Naive thymus-derived CD4-positive, alpha-beta T cell (primary cell): Measurements from ENCODE around the gene ARPC1B. TPM values are rescaled to one million over a fixed set of nuclear protein-coding genes. Genes with fewer than 3 reads are reported as not detected.
A peak's percentile ranks its signal among the peaks of the same experiment; 100 is the strongest.

ENCODE experiments used
- ATAC-seq: fragments of 150-1000 bp; cut with Tn5 transposase; 2 replicates; pipeline ENCODE4 v1.10.0; 2021; ENCODE audit warnings: mild to moderate bottlenecking, moderate library complexity
- CTCF ChIA-PET: fragments of 350-600 bp; sonication (Branson Sonifier 250); formaldehyde crosslinking; loops from one replicate; lab custom pipeline; 2021; ENCODE audit warnings: antibody characterized with exemption; lab: Charles Lee
- POLR2A ChIA-PET: fragments of 350-600 bp; sonication (Branson Sonifier 250); formaldehyde crosslinking; loops from one replicate; lab custom pipeline; 2021; ENCODE audit warnings: antibody characterized with exemption, inconsistent platforms; lab: Charles Lee
- DNase-seq, 9 donors: peaks; one replicate each; pipeline versions ENCODE4 v3.0.0 to v3.0.0-alpha.2; 2020 to 2022; ENCODE audit warnings: mixed read lengths in 1 of 9
- H3K27ac ChIP-seq: one replicate; pipeline ENCODE4 v1.7.0; 2013; ENCODE audit warnings: mild to moderate bottlenecking, low read depth, low read length, moderate library complexity
- H3K27me3 ChIP-seq, 2 donors: one replicate each; pipeline ENCODE4 v1.7.0; 2013; ENCODE audit warnings: low read length in 2 of 2, mild to moderate bottlenecking in 2 of 2, moderate library complexity in 2 of 2; ENCODE audit not compliant: control insufficient read depth in 2 of 2, insufficient read depth in 2 of 2
- H3K36me3 ChIP-seq, 3 experiments: 1 replicate in 2 of 3; 2 replicates in 1 of 3; pipeline ENCODE4 v1.7.0; 2013; ENCODE audit warnings: low read length in 3 of 3, mild to moderate bottlenecking in 3 of 3, moderate library complexity in 1 of 3; ENCODE audit not compliant: insufficient read depth in 3 of 3, control insufficient read depth in 2 of 3
- H3K4me1 ChIP-seq, 2 donors: one replicate each; pipeline ENCODE4 v1.7.0; 2013; ENCODE audit warnings: low read length in 2 of 2, mild to moderate bottlenecking in 2 of 2, moderate library complexity in 1 of 2; ENCODE audit not compliant: control insufficient read depth in 2 of 2, insufficient read depth in 2 of 2
- H3K4me3 ChIP-seq: 2 replicates; pipeline ENCODE4 v1.7.0; 2013; ENCODE audit warnings: mild to moderate bottlenecking, low read length
- H3K9me3 ChIP-seq, 3 experiments: 1 replicate in 2 of 3; 2 replicates in 1 of 3; pipeline ENCODE4 v1.7.0; 2013; ENCODE audit warnings: low read length in 3 of 3; ENCODE audit not compliant: control insufficient read depth in 2 of 3
- H3K27ac Mint-ChIP-seq, 9 donors: one replicate each; pipeline ENCODE4 v1.8.0; 2020 to 2022; ENCODE audit warnings: mixed read lengths in 9 of 9, mild to moderate bottlenecking in 8 of 9, moderate library complexity in 5 of 9, inconsistent platforms in 2 of 9
- H3K27me3 Mint-ChIP-seq, 5 donors: one replicate each; pipeline ENCODE4 v1.8.0; 2021 to 2022; ENCODE audit warnings: mixed read lengths in 5 of 5, mild to moderate bottlenecking in 1 of 5
- H3K36me3 Mint-ChIP-seq, 5 donors: one replicate each; pipeline ENCODE4 v1.8.0; 2020 to 2022; ENCODE audit warnings: mixed read lengths in 5 of 5, mild to moderate bottlenecking in 3 of 5, inconsistent platforms in 1 of 5
- H3K4me1 Mint-ChIP-seq, 7 donors: one replicate each; pipeline ENCODE4 v1.8.0; 2020 to 2022; ENCODE audit warnings: mixed read lengths in 7 of 7, mild to moderate bottlenecking in 3 of 7, inconsistent platforms in 1 of 7
- H3K4me3 Mint-ChIP-seq, 10 donors: one replicate each; pipeline ENCODE4 v1.8.0; 2020 to 2022; ENCODE audit warnings: mild to moderate bottlenecking in 10 of 10, mixed read lengths in 10 of 10, moderate library complexity in 6 of 10, inconsistent platforms in 2 of 10
- H3K9me3 Mint-ChIP-seq, 11 donors: one replicate each; pipeline ENCODE4 v1.8.0; 2020 to 2022; ENCODE audit warnings: mixed read lengths in 11 of 11, mild to moderate bottlenecking in 4 of 11, inconsistent platforms in 1 of 11, moderate library complexity in 1 of 11
- intact Hi-C, 2 donors: fragments of 100-400 bp; cut with micrococcal nuclease; formaldehyde crosslinking; loops; one replicate each; pipeline ENCODE4 v1.15.1; 2023
- polyA plus RNA-seq, 2 donors: library from polyadenylated mRNA; unstranded; fragments of 300-500 nt; fragmentation: Illumina TruSeq; gene quantifications; one replicate each; pipeline ENCODE4 v1.2.3, GENCODE V29; 2021
- total RNA-seq, 6 experiments: library from RNA in 5 of 6; stranded (reverse) in 5 of 6; gene quantifications; 1 replicate in 5 of 6; 2 replicates in 1 of 6; pipeline ENCODE4 v1.2.3 and lab custom pipeline; 2021 to 2026

The ARPC1B gene
- total and polyA plus RNA-seq, 7 experiments from 2014 or later, result 88.1 to 575 (median 217) TPM

DNA sequence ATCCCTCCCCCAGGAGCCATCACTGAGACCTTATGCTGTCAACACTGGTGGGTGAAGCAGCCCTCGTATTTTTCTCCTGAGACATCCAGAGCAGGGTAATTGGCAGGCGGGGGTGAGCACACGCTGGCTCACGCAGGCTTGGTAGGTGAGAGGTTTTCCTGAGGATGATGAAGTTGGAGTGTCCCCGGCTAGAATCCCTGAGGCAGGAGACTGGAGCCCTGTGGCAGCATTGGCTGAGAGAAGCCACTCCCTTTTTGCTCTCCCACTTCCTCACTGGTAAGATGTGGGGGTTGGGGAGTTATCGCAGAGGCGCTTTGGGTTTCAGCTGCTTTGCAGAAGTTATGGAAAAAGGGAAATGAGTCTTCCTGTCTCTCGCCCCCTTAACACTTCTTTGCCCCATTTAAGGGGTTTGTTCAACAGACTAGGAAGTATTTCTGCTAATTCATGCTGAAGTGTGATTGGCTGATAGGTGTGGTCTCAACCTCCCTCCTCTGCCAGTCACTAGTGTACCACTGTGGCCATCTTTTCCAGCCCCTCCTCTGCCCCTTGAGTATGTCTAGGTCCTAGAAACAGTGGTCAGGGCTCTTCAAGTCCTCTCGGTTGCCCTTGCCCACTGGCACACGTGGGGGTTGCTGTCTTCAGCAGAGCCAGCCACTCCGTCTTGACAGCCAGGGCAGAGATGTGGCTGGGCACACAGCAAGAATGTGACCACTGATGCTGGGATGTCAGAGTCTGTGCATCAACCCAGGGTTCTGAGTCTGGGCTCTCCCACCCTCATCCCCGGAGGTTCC is 5.7 kb downstream of the ARPC1B start:
- Histone ChIP-seq H3K9me3 (no peaks in the 10 kb centered on the region), H3K4me3 (peak overlapping the region; percentile 78), H3K4me1 (peaks cover 44 to 68% of the 10 kb centered on the region in 2 donors), H3K36me3 (peaks cover 0 to 14% (median 9%) of the 10 kb centered on the region in 3 experiments), H3K27ac (peak overlapping the region; percentile 96), H3K27me3 (no peaks in the 10 kb centered on the region)
- peak overlapping the region; percentile 87 to 99 (median 98) for H3K27ac Mint-ChIP-seq
- peak overlapping the region; percentile 78 to 91 (median 84) for H3K4me3 Mint-ChIP-seq
- CTCF ChIA-PET, result interaction anchor here (1.0 to 1.6 kb wide), 2 partner anchors 11 to 13 kb away, joined by 3 read pairs; no protein-coding TSS in a partner anchor
- peaks cover 5 to 32% (median 7%) of the 10 kb centered on the region in 5 donors for H3K36me3 Mint-ChIP-seq
- ATAC-seq (peak; percentile 15), DNase-seq (peak in 7 of 9 donors; percentile 21 to 37 (median 30))
- intact Hi-C loops, result loop anchor here (2.0 to 5.0 kb wide), 4 partner anchors 55 to 1233 kb away; partner anchors contain the start of genes ARPC1A (in 1 of the 2) and MOSPD3 (in 1 of the 2)
- peaks cover 0 to 1% (median 0%) of the 10 kb centered on the region in 11 donors for H3K9me3 Mint-ChIP-seq
- H3K27me3 Mint-ChIP-seq, result no peaks in the 10 kb centered on the region
- H3K4me1 Mint-ChIP-seq, result peaks cover 29 to 70% (median 60%) of the 10 kb centered on the region in 7 donors
- POLR2A ChIA-PET, result interaction anchor here (0.9 to 1.7 kb wide), 10 partner anchors 8 to 120 kb away, joined by 3 to 25 read pairs (median 4); partner anchors contain the start of genes BUD31, PDAP1 and ZNF394

DNA sequence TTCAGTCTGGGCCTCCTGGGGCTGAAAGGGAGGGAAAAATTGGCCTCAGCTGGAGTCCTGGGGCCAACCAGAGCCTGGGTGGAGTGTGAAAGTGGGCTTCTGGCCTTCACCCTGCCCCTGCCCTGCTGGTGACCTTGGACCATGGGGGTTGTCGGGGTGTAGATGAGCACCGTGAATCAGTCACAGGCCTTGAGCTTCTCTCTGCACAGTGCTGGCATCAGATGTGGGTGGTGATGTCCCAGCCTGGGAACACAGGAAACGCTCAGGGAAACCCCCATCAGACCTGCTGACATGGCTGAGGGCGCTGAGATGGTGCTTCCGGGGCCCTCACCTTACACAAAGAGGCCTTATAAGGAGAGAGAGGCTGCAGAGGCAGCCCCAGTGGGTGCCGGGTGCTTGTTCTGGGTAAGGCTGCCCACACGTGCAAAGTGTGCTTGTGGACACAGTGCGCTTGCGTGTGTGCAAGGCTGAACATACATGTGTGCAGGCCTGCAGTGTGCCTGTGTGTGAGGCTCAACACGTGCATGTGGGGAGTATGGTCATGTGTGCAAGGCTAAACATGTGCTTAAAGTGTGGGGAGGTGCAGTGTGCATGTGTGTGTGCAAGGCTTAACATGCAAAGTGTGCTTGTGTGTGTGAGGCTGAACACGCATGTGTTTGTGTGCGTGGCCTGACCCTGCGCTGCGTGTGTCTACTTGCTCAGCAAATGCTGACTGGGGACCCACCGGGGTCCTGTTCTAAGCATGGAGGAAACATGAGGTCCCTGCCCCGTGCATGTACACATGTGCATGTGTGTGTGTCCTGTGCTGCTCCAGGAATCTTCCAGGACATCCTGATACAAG is 6.5 kb downstream of the ARPC1B start:
- peak overlapping the region; percentile 78 to 91 (median 84) for H3K4me3 Mint-ChIP-seq
- POLR2A ChIA-PET, result interaction anchor here (1.0 to 3.2 kb wide), 8 partner anchors 9 to 27 kb away, joined by 4 to 25 read pairs (median 6); partner anchors contain the start of genes BUD31 and PDAP1
- H3K36me3 Mint-ChIP-seq, result peaks cover 5 to 32% (median 7%) of the 10 kb centered on the region in 5 donors
- no peaks in the 10 kb centered on the region for H3K27me3 Mint-ChIP-seq
- peak overlapping the region; percentile 87 to 99 (median 98) for H3K27ac Mint-ChIP-seq
- peak; percentile 89 for ATAC-seq
- CTCF ChIA-PET, result interaction anchor here (0.8 to 1.6 kb wide), 3 partner anchors 12 to 17 kb away, joined by 3 read pairs; no protein-coding TSS in a partner anchor
- intact Hi-C loops, result loop anchor here (1.0 to 5.0 kb wide), 7 partner anchors 12 to 1232 kb away; partner anchors contain the start of genes BUD31 (in 2 of the 2), PDAP1 (in 2 of the 2), ARPC1A (in 1 of the 2) and MOSPD3 (in 1 of the 2)
- Histone ChIP-seq H3K27me3 (no peaks in the 10 kb centered on the region), H3K9me3 (no peaks in the 10 kb centered on the region), H3K4me3 (peak overlapping the region; percentile 78), H3K27ac (peak overlapping the region; percentile 96), H3K4me1 (peaks cover 43 to 64% of the 10 kb centered on the region in 2 donors), H3K36me3 (peaks cover 0 to 19% (median 9%) of the 10 kb centered on the region in 3 experiments)
- H3K4me1 Mint-ChIP-seq, result peaks cover 29 to 67% (median 60%) of the 10 kb centered on the region in 7 donors
- DNase-seq, result peak; percentile 63 to 96 (median 93)
- peaks cover 0 to 1% (median 0%) of the 10 kb centered on the region in 11 donors for H3K9me3 Mint-ChIP-seq

DNA sequence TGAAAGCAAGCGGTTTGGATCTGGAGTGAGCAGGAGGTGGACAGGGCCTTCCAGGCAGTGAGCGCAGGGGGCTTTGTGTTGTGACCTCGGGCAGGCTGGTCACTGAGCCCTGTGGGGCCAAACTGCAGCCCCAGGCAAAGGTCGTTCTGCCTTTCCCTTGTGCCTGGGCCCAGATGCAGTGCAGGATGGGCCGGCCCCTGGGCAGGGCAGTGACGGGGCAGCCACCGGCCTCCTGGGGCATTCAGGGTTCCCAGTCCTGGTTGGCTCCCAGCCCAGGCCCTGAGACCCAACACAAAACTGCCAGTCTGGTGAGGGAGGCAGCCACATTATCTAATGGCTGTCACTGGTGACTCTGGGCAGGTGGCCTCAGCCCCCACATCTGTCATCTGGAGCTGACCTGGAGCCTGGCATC is 7.1 kb downstream of the ARPC1B start:
- peak overlapping the region in 8 of 10 donors; percentile 78 to 91 (median 85) for H3K4me3 Mint-ChIP-seq
- CTCF ChIA-PET, result interaction anchor here (0.8 kb wide), 1 partner anchor 18 kb away, joined by 3 read pairs; no protein-coding TSS in a partner anchor
- no peaks in the 10 kb centered on the region for H3K27me3 Mint-ChIP-seq
- Histone ChIP-seq H3K4me3 (peak overlapping the region; percentile 36), H3K27ac (peak overlapping the region; percentile 96), H3K4me1 (peaks cover 37 to 57% of the 10 kb centered on the region in 2 donors), H3K27me3 (no peaks in the 10 kb centered on the region), H3K36me3 (peaks cover 5 to 25% (median 13%) of the 10 kb centered on the region in 3 experiments), H3K9me3 (no peaks in the 10 kb centered on the region)
- peaks cover 5 to 31% (median 8%) of the 10 kb centered on the region in 5 donors for H3K36me3 Mint-ChIP-seq
- ATAC-seq (no peak), DNase-seq (no peak)
- POLR2A ChIA-PET, result interaction anchor here (0.9 to 3.2 kb wide), 2 partner anchors 11 to 26 kb away, joined by 3 to 15 read pairs; no protein-coding TSS in a partner anchor
- intact Hi-C loops, result loop anchor here (1.0 to 5.0 kb wide), 7 partner anchors 12 to 1231 kb away; partner anchors contain the start of genes BUD31 (in 2 of the 2), PDAP1 (in 2 of the 2), ARPC1A (in 1 of the 2) and MOSPD3 (in 1 of the 2)
- H3K27ac Mint-ChIP-seq, result peak overlapping the region in 8 of 9 donors; percentile 88 to 99 (median 98)
- peaks cover 29 to 61% (median 54%) of the 10 kb centered on the region in 7 donors for H3K4me1 Mint-ChIP-seq
- peaks cover 0 to 1% (median 0%) of the 10 kb centered on the region in 11 donors for H3K9me3 Mint-ChIP-seq

DNA sequence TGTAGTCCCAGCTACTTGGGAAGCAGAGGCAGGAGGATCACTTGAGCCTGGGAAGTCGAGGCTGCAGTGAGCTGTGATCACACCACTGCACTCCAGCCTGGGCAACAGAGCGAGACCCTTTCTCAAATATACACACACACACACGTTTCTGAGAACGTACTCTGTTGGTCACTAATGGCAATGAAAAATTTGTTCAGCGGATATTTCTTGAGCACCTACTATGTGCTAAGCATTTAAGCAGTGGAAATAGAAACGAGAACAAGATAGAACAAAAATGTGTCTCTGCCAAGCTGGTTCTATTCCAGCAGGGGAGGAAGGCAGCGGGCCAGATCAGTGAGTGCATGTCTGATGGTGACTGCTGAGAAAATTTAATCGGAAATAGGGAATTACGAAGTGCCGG is 8.7 kb downstream of the ARPC1B start:
- Histone ChIP-seq H3K27me3 (no peaks in the 10 kb centered on the region), H3K4me1 (peaks cover 33 to 42% of the 10 kb centered on the region in 2 donors), H3K4me3 (no peak overlapping the region), H3K27ac (peak overlapping the region; percentile 55), H3K9me3 (no peaks in the 10 kb centered on the region), H3K36me3 (peaks cover 8 to 33% (median 15%) of the 10 kb centered on the region in 3 experiments)
- no peaks in the 10 kb centered on the region for H3K27me3 Mint-ChIP-seq
- no peaks in the 10 kb centered on the region for H3K9me3 Mint-ChIP-seq
- intact Hi-C loops, result loop anchor here in 1 of 2 donors (5.0 kb wide), 1 partner anchor 199 kb away; no protein-coding TSS in a partner anchor
- H3K4me3 Mint-ChIP-seq, result peak overlapping the region in 2 of 10 donors; percentile 12 to 58
- ChIA-PET POLR2A (interaction anchor here (1.2 to 3.2 kb wide), 4 partner anchors 10 to 234 kb away, joined by 3 to 15 read pairs (median 4); partner anchors contain the start of gene ZSCAN25), CTCF (no interaction called here)
- DNase-seq (no peak), ATAC-seq (no peak)
- H3K4me1 Mint-ChIP-seq, result peaks cover 29 to 54% (median 46%) of the 10 kb centered on the region in 7 donors
- H3K36me3 Mint-ChIP-seq, result peaks cover 4 to 30% (median 8%) of the 10 kb centered on the region in 5 donors
- H3K27ac Mint-ChIP-seq, result peak overlapping the region; percentile 68 to 91 (median 83)

DNA sequence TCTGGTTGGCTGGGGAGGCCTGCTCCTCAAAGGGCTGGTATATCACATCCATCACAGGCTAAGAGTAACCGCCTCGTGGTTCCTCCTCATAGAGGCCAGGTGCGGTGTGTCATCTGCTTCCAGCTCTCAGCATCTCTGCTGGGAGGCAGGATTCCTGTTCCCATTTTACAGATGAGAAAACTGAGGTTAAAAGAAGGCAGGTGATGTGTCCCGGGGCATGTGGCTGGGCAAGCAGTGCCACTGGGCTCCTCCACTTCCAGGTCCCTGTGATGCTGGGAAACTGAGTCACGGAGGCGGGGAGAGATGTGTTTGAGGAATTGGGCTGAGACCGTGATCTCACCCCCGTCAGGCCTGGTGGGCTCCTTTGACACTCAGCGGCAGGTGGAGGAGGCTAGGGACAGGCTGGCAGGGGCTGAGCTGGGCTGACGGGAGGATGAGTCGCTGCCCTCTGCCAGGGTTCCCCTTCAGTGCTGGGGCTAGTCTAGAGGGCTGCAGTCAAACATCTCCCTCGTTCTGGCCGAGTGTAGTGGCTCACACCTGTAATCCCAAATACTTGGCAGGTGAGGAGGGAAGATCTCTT is 9.4 kb downstream of the ARPC1B start:
- H3K27me3 Mint-ChIP-seq, result no peaks in the 10 kb centered on the region
- no peak for DNase-seq
- POLR2A ChIA-PET, result interaction anchor here (0.6 to 3.9 kb wide), 5 partner anchors 7 to 20 kb away, joined by 3 to 25 read pairs (median 5); no protein-coding TSS in a partner anchor

More for the DNA sequence above, 9.4 kb downstream of the ARPC1B start:
- H3K27ac Mint-ChIP-seq, result peak overlapping the region; percentile 68 to 91 (median 83)
- Histone ChIP-seq H3K27ac (peak overlapping the region; percentile 55), H3K27me3 (no peaks in the 10 kb centered on the region), H3K9me3 (no peaks in the 10 kb centered on the region), H3K36me3 (peaks cover 8 to 37% (median 18%) of the 10 kb centered on the region in 3 experiments), H3K4me3 (no peak overlapping the region), H3K4me1 (peaks cover 31 to 38% of the 10 kb centered on the region in 2 donors)
- intact Hi-C loops, result loop anchor here in 1 of 2 donors (5.0 kb wide), 1 partner anchor 198 kb away; no protein-coding TSS in a partner anchor
- peaks cover 28 to 52% (median 43%) of the 10 kb centered on the region in 7 donors for H3K4me1 Mint-ChIP-seq
- CTCF ChIA-PET, result interaction anchor here (1.0 kb wide), 1 partner anchor 25 kb away, joined by 3 read pairs; the partner anchor contains the start of gene BUD31
- peak overlapping the region in 1 of 10 donors; percentile 12 for H3K4me3 Mint-ChIP-seq
- no peaks in the 10 kb centered on the region for H3K9me3 Mint-ChIP-seq
- no peak for ATAC-seq
- H3K36me3 Mint-ChIP-seq, result peaks cover 4 to 29% (median 8%) of the 10 kb centered on the region in 5 donors
